Astrocyte (in vitro differentiated cells and primary cell): ENCODE data around the gene ADCY4. TPM values are rescaled to one million over a fixed set of nuclear protein-coding genes. Genes with fewer than 3 reads are reported as not detected.

Experiments used
- DNase-seq: peaks from one replicate; pipeline ENCODE4 v3.0.0-alpha.2; 2010; ENCODE audit warnings: low read depth
- FAIRE-seq: peaks from 2 replicates; lab custom pipeline; 2011; peaks lifted over from hg19 to GRCh38; lab: Jason Lieb, UNC
- H2AFZ ChIP-seq: 2 replicates; pipeline ENCODE4 v1.6.0; 2012; ENCODE audit warnings: low read depth, low read length, inconsistent platforms
- H3K27ac ChIP-seq: 2 replicates; pipeline ENCODE4 v1.5.1; 2011; ENCODE audit warnings: low read depth, low read length, inconsistent platforms
- H3K27me3 ChIP-seq: 2 replicates; pipeline ENCODE4 v1.6.0; 2011; ENCODE audit warnings: low read length, inconsistent platforms; ENCODE audit not compliant: insufficient read depth
- H3K36me3 ChIP-seq: 2 replicates; pipeline ENCODE4 v1.5.1; 2011; ENCODE audit warnings: low read length, inconsistent platforms; ENCODE audit not compliant: insufficient read depth
- H3K4me1 ChIP-seq: 2 replicates; pipeline ENCODE4 v1.5.1; 2011; ENCODE audit warnings: low read length, inconsistent platforms; ENCODE audit not compliant: insufficient read depth
- H3K4me2 ChIP-seq: 2 replicates; pipeline ENCODE4 v1.6.0; 2012; ENCODE audit warnings: low read length, inconsistent platforms
- H3K4me3 ChIP-seq: 2 replicates; pipeline ENCODE4 v1.5.1; 2011; ENCODE audit warnings: low read depth, mild to moderate bottlenecking, low read length, inconsistent platforms; ENCODE audit not compliant: insufficient read depth
- H3K79me2 ChIP-seq: 2 replicates; pipeline ENCODE4 v1.6.0; 2012; ENCODE audit warnings: mild to moderate bottlenecking, low read length, inconsistent platforms; ENCODE audit not compliant: insufficient read depth
- H3K9ac ChIP-seq: 2 replicates; pipeline ENCODE4 v1.6.0; 2012; ENCODE audit warnings: mild to moderate bottlenecking, low read length, inconsistent platforms
- H3K9me3 ChIP-seq: 2 replicates; pipeline ENCODE4 v1.5.1; 2012; ENCODE audit warnings: low read depth, mild to moderate bottlenecking, low read length, inconsistent platforms; ENCODE audit not compliant: insufficient read depth
- H4K20me1 ChIP-seq: 2 replicates; pipeline ENCODE4 v1.6.0; 2012; ENCODE audit warnings: low read length, inconsistent platforms; ENCODE audit not compliant: insufficient read depth
- H3K27ac Mint-ChIP-seq: one replicate; pipeline ENCODE4 v1.8.0; 2021; ENCODE audit warnings: mild to moderate bottlenecking, mixed read lengths; ENCODE audit not compliant: unreplicated experiment
- H3K27me3 Mint-ChIP-seq: one replicate; pipeline ENCODE4 v1.8.0; 2021; ENCODE audit warnings: low read depth, mixed read lengths; ENCODE audit not compliant: unreplicated experiment
- H3K36me3 Mint-ChIP-seq: one replicate; pipeline ENCODE4 v1.8.0; 2021; ENCODE audit warnings: low read depth, mixed read lengths; ENCODE audit not compliant: unreplicated experiment
- H3K4me1 Mint-ChIP-seq: one replicate; pipeline ENCODE4 v1.8.0; 2021; ENCODE audit warnings: low read depth, mixed read lengths; ENCODE audit not compliant: unreplicated experiment
- H3K4me3 Mint-ChIP-seq: one replicate; pipeline ENCODE4 v1.8.0; 2021; ENCODE audit warnings: mild to moderate bottlenecking, moderate library complexity, mixed read lengths; ENCODE audit not compliant: unreplicated experiment
- H3K9me3 Mint-ChIP-seq: one replicate; pipeline ENCODE4 v1.8.0; 2021; ENCODE audit warnings: mild to moderate bottlenecking, mixed read lengths; ENCODE audit not compliant: unreplicated experiment
- CTCF ChIP-seq: IDR thresholded peaks from 2 replicates; pipeline ENCODE4 v1.5.1; 2011; ENCODE audit warnings: low read depth, mild to moderate bottlenecking, inconsistent platforms, low read length, moderate library complexity; ENCODE audit not compliant: insufficient read depth
- EZH2 ChIP-seq: IDR thresholded peaks from 2 replicates; pipeline ENCODE4 v1.6.1; 2012; ENCODE audit warnings: mild to moderate bottlenecking, low read length, inconsistent platforms; ENCODE audit not compliant: insufficient read depth
- total RNA-seq: library from RNA; stranded (reverse); gene quantifications from 2 replicates; pipeline ENCODE4 v1.2.1, GENCODE V29; 2021

ADCY4 gene
- total RNA-seq, 1 donor from 2014 or later, result 0.32 TPM

GRCh38 chr14:24299255-24300191 lies 35.3 kb downstream of the ADCY4 start, which contains the start of the genes DHRS1 and NOP9:
DHRS1 (minus strand) TSS chr14:24299780; CDS start chr14:24299106, 674 bp downstream.
NOP9 (plus strand) TSS chr14:24299850; CDS start chr14:24299955, 105 bp downstream.
- no peaks in the 10 kb centered on the region for H3K27me3 Mint-ChIP-seq
- H4K20me1 ChIP-seq, result peaks cover 10% of the 10 kb centered on the region
- peak within 1 kb of the TSS; percentile 95 for H3K4me3 ChIP-seq
- peak within 1 kb of the TSS; percentile 66 for H3K27ac ChIP-seq
- peak within 1 kb of the TSS; percentile 94 for H3K4me3 Mint-ChIP-seq
- H3K36me3 Mint-ChIP-seq, result peaks cover 23% of the 10 kb centered on the region
- peak within 1 kb of the TSS; percentile 89 for H3K27ac Mint-ChIP-seq
- H3K4me1 ChIP-seq, result peaks cover 25% of the 10 kb centered on the region
- peak within 1 kb of the TSS; percentile 98 for H2AFZ ChIP-seq
- peaks cover 32% of the 10 kb centered on the region for H3K79me2 ChIP-seq
- H3K9ac ChIP-seq, result peak within 1 kb of the TSS; percentile 93
- H3K9me3 ChIP-seq, result no peaks in the 10 kb centered on the region
- peaks cover 30% of the 10 kb centered on the region for H3K4me1 Mint-ChIP-seq
- H3K27me3 ChIP-seq, result no peaks in the 10 kb centered on the region
- peaks cover 34% of the 10 kb centered on the region for H3K36me3 ChIP-seq
- H3K9me3 Mint-ChIP-seq, result no peaks in the 10 kb centered on the region
- FAIRE-seq (no peak), DNase-seq (peak; percentile 73)
- TF ChIP-seq CTCF, result no peak
- peak within 1 kb of the TSS; percentile 99 for H3K4me2 ChIP-seq

- Histone ChIP-seq H3K4me3 (peak overlapping the region; percentile 95), H2AFZ (peak overlapping the region; percentile 98), H3K9me3 (no peaks in the 10 kb centered on the region), H3K4me1 (peaks cover 25% of the 10 kb centered on the region), H3K27ac (peak overlapping the region; percentile 66), H3K27me3 (no peaks in the 10 kb centered on the region), H3K36me3 (peaks cover 27% of the 10 kb centered on the region), H3K79me2 (peaks cover 32% of the 10 kb centered on the region), H4K20me1 (peaks cover 10% of the 10 kb centered on the region), H3K9ac (peak overlapping the region; percentile 93), H3K4me2 (peak overlapping the region; percentile 99)
- no peak for TF ChIP-seq EZH2
- TF ChIP-seq CTCF, result no peak
- Mint-ChIP-seq H3K27me3 (no peaks in the 10 kb centered on the region), H3K27ac (peak overlapping the region; percentile 73), H3K4me3 (peak overlapping the region; percentile 94), H3K9me3 (no peaks in the 10 kb centered on the region), H3K36me3 (peaks cover 17% of the 10 kb centered on the region), H3K4me1 (peaks cover 30% of the 10 kb centered on the region)
- DNase-seq (peak; percentile 72), FAIRE-seq (no peak)
Observed at GRCh38 chr14:24298892-24299254, 36.0 kb downstream of the ADCY4 start.
